ENCODE data around the gene OBSCN. TPM values are rescaled to one million over a fixed set of nuclear protein-coding genes. Genes with fewer than 3 reads are reported as not detected.

Gene OBSCN
- total and polyA plus RNA-seq, 2 of the 13 experiments (the other 11 are each of a cell fraction or from before 2014, with no cell fraction given) = 0.20 TPM

DNA sequence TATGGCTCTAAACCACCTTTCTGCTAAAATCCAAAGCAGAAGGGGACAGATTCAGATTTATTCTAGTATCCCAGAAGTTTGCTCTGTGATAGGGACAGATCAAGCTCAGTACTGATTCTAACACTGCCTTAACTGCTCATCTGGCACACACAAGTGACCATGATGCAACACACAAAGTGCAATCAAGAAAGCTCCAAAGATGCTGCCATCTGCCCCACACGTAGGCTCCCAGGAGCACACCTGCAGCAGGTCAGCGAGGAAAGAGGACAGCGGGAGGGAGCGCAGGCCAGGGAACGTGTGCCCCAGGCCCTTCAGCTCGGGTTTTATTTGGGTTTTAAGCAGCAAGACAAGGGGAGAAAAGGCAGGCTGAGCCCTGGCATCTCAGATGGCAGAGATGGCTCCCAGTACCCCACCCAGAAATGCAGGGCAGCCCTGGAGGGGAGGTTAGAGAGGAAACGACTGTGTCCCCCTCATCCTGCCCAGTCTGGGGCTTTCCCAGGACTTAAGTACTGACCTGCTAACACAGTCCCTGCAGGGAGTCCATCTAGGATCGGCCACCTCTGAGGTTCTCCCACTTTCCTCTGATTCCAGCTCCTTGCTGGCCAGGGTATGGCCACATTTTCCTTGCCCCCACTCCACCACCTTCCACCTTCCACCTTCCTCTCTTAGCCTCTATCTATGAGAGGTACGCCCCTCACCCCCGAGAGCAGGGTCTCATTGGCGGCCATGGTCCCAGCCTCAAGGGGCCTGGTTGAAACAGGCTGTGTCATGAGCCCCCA is 197.5 kb downstream of the OBSCN start:
- H2AFZ ChIP-seq (ENCODE audit: low read length) = no peak overlapping the region
- no peak for ATAC-seq
- peak overlapping the region; percentile 89 for H3K9ac ChIP-seq (ENCODE audit: insufficient read depth, low read depth, low read length)
- peak overlapping the region; percentile 77 for H3K27ac ChIP-seq (ENCODE audit: extremely low read length, insufficient read depth, low read length)
- FAIRE-seq = no peak
- peak overlapping the region; percentile 89 to 97 (median 97) for H3K4me3 ChIP-seq (replicated peaks in 1 of 3; ENCODE audit: insufficient read depth in 1 of 3, low read depth in 2 of 3, low read length in 3 of 3)
- peaks cover 4 to 26% of the 10 kb centered on the region in 2 experiments; a peak in 4 of 5 replicates for H3K36me3 ChIP-seq (replicated peaks in 1 of 2; ENCODE audit: control insufficient read depth in 1 of 2, insufficient read depth in 2 of 2, low read length in 2 of 2)
- in situ Hi-C loops (cut with HindIII; ENCODE audit: extremely low pct_ligation_motif_present, low pct_unique_long_range_greater_than_20kb) (no loop called here), intact Hi-C loops (cut with micrococcal nuclease; ENCODE audit: unreplicated experiment) (loop anchor here (5.0 kb wide), 1 partner anchor 82 kb away; the partner anchor contains the start of gene RNF187)
- POLR2A ChIA-PET = interaction anchor here (1.3 to 2.9 kb wide), 4 partner anchors 8 to 18 kb away, joined by 3 to 13 read pairs (median 5); no protein-coding TSS in a partner anchor
- 4% methylated on average over 10 of the region's 11 CpGs for WGBS (ENCODE audit: low lambda C conversion rate)
- no TSS peak for BruUV-seq (replicated peaks)
- no peak for DNase-seq (ENCODE audit: low spot score)
- no peaks in the 10 kb centered on the region; a peak in 1 of 5 replicates for H3K27me3 ChIP-seq (ENCODE audit: control insufficient read depth in 1 of 2, insufficient read depth in 2 of 2, low read length in 2 of 2)
- peak overlapping the region; percentile 93 for H3K4me2 ChIP-seq (ENCODE audit: low read depth, low read length)
- H4K20me1 ChIP-seq (ENCODE audit: insufficient read depth, low read length) = peaks cover 29% of the 10 kb centered on the region
- peaks cover 36% of the 10 kb centered on the region for H3K79me2 ChIP-seq (ENCODE audit: insufficient read depth, low read length)
- H3K4me1 ChIP-seq (ENCODE audit: insufficient read depth, low read length) = peaks cover 55% of the 10 kb centered on the region
- CTCF ChIA-PET (ENCODE audit: low intra/inter-chr PET ratio, low total read pairs) = no interaction called here
- no peaks in the 10 kb centered on the region for H3K9me3 ChIP-seq (ENCODE audit: low read length)
- TF ChIP-seq ATF4 (CRISPR knock-in tag; IDR thresholded peaks at IDR 0.05) (peak in 1 of 2 experiments; percentile 71; a peak in 2 of 4 replicates), CBX2 (IDR thresholded peaks at IDR 0.05; ENCODE audit: low read depth, low read length) (no peak), CBX2 (CRISPR knock-in tag; IDR thresholded peaks at IDR 0.05; ENCODE audit: low read depth) (no peak), ZNF572 (CRISPR knock-in tag; IDR thresholded peaks at IDR 0.05) (0 out of 2 replicates have a peak, but pooled peaks have one; percentile 35), GATAD2A (CRISPR knock-in tag; IDR thresholded peaks at IDR 0.05) (peak; percentile 12; the same call in 1 of the 2 replicates), JARID2 (CRISPR knock-in tag; IDR thresholded peaks at IDR 0.05; ENCODE audit: insufficient replicate concordance) (no peak), ZGPAT (CRISPR knock-in tag; IDR thresholded peaks at IDR 0.05) (no peak), MAFG (CRISPR knock-in tag; IDR thresholded peaks at IDR 0.05) (no peak), ZNF784 (CRISPR knock-in tag; IDR thresholded peaks at IDR 0.05; ENCODE audit: borderline replicate concordance) (no peak), ZNF451 (CRISPR knock-in tag; IDR thresholded peaks at IDR 0.05) (no peak), ZNF501 (CRISPR knock-in tag; IDR thresholded peaks at IDR 0.05) (0 out of 2 replicates have a peak, but pooled peaks have one; percentile 26), CEBPB (IDR thresholded peaks at IDR 0.05; ENCODE audit: borderline replicate concordance, low read depth, low read length) (peak; percentile 63; the same call in 1 of the 2 replicates), CREB1 (IDR thresholded peaks at IDR 0.05) (no peak), CREB1 (CRISPR knock-in tag; IDR thresholded peaks at IDR 0.05) (no peak), CENPX (CRISPR knock-in tag; IDR thresholded peaks at IDR 0.05) (no peak), ZNF780A (CRISPR knock-in tag; IDR thresholded peaks at IDR 0.05) (no peak)
- TF ChIP-seq, protein P1, sequence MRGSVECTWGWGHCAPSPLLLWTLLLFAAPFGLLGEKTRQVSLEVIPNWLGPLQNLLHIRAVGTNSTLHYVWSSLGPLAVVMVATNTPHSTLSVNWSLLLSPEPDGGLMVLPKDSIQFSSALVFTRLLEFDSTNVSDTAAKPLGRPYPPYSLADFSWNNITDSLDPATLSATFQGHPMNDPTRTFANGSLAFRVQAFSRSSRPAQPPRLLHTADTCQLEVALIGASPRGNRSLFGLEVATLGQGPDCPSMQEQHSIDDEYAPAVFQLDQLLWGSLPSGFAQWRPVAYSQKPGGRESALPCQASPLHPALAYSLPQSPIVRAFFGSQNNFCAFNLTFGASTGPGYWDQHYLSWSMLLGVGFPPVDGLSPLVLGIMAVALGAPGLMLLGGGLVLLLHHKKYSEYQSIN (CRISPR knock-in tag; IDR thresholded peaks at IDR 0.05; ENCODE audit: borderline replicate concordance) = no peak
- TF ChIP-seq, protein P2, sequence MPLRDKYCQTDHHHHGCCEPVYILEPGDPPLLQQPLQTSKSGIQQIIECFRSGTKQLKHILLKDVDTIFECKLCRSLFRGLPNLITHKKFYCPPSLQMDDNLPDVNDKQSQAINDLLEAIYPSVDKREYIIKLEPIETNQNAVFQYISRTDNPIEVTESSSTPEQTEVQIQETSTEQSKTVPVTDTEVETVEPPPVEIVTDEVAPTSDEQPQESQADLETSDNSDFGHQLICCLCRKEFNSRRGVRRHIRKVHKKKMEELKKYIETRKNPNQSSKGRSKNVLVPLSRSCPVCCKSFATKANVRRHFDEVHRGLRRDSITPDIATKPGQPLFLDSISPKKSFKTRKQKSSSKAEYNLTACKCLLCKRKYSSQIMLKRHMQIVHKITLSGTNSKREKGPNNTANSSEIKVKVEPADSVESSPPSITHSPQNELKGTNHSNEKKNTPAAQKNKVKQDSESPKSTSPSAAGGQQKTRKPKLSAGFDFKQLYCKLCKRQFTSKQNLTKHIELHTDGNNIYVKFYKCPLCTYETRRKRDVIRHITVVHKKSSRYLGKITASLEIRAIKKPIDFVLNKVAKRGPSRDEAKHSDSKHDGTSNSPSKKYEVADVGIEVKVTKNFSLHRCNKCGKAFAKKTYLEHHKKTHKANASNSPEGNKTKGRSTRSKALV (CRISPR knock-in tag; IDR thresholded peaks at IDR 0.05) = no peak
